DMS53 (cell line): ENCODE measurements around the gene STUM.

Experiments
- DNase-seq: peaks from one replicate; lab custom pipeline; 2025; lab: John Stamatoyannopoulos, UW

Gene STUM

DNA sequence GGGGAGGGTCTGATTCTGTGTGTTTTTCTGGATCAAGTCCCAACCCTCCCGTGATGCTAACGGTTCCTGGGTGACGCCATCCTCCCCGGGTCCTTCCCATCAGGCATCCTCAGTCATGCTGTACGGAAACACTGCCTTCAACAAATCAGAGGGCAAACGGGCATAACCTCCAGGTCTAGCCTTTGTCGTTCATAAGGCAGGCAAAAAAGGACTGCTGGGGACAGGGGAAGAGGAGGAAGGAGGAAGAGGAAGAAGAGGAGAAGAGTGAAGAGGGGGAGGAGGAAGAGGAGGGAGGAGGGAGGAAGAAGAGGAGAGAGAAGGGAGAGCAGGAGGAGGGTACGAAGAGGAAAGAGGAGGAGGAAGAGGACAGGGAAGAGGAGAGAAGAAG is 106.1 kb downstream of the STUM start:
- DNase-seq = no peak

DNA sequence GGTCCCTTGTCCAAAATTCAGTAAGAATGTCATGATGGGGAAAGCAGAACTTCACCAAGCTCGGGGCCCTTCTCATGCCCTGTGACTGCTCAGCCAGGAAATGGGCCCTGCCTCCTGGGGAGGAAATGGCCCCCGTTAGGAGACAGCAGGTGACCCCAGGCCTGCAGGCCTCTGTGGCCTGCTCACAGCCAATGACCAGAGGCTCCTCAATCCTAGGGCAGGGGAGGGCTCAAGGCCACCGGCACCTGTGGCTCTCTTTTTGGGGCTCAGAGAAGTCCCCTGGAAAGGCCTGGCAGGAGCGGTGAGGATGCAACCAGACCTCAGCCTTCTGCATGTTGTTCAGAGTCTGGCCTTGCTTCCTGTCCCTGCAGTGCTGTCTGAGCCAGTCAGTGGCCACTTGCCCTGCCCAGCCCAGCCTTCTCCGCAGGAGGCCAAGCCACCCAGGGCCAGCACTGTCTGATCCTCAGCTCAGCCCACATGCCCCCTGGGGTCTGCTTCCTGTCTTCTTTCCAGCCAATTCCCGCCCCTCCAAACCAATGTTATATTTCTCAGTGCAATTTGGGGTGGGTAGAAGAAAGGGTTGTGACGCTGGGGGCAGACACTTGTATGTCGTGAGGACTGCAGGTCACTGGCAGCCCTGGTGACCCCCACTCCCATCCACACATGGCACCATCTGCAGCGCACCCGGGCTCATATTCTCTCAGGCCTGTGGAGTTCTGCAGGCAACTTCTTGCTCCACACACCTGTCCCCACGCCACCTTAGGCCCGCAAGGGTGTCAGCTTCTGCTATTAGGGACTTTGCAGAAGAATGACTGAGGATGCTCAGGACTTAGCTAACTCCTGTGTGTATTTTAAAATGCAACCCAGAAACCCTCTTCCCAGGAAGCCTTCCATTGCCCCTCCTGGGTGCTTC is 106.9 kb downstream of the STUM start:
- peak; percentile 61 for DNase-seq

DNA sequence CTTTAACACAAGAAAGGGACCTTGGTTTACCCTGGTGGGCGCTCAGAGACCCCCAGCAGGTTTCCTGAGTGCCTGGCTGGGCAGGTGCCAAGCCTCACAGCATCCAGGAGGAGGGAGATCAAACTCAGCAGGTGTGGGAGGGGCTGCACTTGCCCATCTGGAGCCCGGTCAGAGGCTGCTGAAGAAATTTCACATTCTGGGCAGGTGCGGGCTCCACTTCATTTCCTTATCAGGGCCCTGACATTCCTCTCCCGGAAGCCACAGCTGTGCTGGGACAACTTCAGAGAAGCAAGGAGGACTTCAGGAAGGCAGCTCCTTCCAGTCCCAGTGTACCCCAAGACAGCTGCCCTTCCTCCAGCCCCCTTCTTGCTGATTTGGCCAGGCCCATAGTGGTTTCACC is 107.6 kb downstream of the STUM start:
- peak; percentile 90 for DNase-seq

DNA sequence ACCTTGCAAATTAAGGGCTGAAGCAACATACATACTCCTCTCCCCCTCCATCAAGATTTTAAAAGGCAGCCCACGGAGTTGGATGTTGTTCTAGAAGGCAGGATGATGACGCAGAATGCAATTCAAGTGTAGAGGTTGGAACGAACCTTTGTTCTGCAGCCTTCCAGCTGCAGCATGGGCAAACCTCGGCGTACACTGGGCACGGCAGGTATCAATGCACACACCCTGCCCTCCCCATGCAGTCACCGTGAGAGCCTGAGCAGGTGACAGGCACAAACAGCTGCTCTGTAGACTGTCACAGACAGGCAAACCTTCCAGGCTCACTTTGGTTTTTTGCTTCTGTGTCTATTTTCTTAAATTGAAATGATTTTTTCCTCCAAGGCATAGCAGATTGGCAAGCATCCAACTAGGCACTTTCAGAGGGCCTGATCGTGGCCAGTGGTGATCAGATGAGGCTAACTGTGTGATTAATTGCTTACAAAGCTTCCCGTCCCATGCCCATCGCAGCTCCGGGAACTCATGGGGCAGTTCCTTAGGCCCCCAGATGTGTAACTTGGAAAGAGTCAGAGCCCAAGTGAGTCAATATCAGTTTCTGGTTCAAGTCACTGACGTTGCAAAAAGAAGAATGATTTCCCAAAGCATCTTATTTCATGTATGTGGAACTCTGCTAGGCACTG is 108.2 kb downstream of the STUM start:
- DNase-seq = peak; percentile 98

DNA sequence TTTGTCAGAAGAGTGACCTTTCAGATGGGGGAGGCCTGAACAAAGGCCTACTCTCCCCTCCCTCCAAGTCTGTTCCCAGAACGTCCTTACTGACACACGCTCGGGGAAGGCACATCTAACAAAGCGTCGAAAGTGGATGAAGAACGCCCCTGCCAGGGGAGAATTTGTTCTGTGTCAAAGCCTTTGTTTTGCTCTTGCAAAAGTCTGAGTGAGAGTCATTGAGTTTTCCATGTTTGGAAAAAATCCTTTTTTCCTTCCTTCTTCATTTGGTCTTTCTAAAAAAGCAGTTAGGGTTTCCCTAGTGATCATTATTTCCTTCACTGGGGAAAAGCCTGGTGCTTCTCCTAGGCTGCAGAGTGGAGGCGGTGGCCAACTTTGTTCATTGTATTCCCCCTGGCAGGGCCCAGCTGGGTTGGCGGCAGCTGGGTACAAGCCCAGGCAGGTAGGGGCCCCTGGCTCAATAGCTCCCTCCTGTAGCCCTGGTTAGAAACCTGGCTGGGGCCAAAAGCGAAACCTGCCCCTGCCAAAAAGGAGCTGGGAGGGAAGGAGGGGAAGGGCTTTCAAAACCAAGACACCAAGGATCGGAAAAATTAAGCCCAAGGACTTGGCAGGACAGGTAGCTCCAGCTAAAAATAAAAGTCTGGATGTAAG is 109.5 kb downstream of the STUM start:
- peak; percentile 54 for DNase-seq

DNA sequence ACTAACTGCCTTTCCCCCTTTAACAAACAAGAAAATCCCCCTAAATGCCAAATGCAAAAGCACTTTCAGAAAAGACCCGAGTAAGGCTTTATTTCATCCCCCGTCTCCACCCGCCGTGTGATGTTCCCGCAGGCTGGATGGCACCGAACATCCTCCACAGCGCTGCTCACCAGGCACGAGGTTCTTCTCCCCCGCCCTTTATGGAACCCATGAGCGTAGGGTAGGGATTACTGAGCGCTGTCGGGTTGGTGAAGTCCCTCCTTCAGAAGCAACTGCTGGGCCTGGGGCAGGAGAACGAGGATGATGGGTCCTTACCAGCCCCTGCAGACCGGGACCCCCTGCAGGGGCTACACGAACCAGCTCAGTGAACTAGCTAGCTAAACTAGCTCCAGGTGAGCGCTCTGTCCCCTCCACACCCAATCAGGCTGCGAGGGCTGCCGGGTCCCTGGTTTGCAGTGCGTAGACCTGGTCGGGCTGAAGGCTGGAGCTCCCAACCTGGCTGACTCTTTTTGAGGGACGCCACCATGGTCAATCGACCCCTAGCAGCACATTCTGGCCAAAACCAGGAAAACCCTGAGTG is 110.1 kb downstream of the STUM start:
- DNase-seq = no peak
